ENCODE measurements around the gene WLS.
A peak's percentile ranks its signal among the peaks of the same experiment; 100 is the strongest.
"Not testable (repeated sequence)": the region's sequence is repeated elsewhere in the genome, so short reads cannot be mapped to it uniquely, and the experiment has no call there.

WLS gene

GRCh38 chr1:68232289-68233148 is at the start of gene WLS:
Gene WLS (minus strand): TSS chr1:68232523. CDS start chr1:68232299, 224 bp downstream.
- peak; percentile 18 for DNase-seq

- DNase-seq = no peak
Measured at GRCh38 chr1:68280286-68280685, 48.0 kb upstream of the WLS start.

- no peak for DNase-seq
Measured at GRCh38 chr1:68279846-68280245, 47.5 kb upstream of the WLS start.

GRCh38 chr1:68278221-68278620 is 45.9 kb upstream of the WLS start:
- no peak for DNase-seq

- no peak for DNase-seq
Measured at GRCh38 chr1:68276448-68276847, 44.1 kb upstream of the WLS start.

- no peak for DNase-seq
Measured at GRCh38 chr1:68273530-68273929, 41.2 kb upstream of the WLS start.

- no peak for DNase-seq
Measured at GRCh38 chr1:68271596-68271995, 39.3 kb upstream of the WLS start.

GRCh38 chr1:68270951-68271350 is 38.6 kb upstream of the WLS start:
- no peak for DNase-seq

- DNase-seq = no peak
Measured at GRCh38 chr1:68269637-68270430, 37.5 kb upstream of the WLS start.

- DNase-seq = no peak
Measured at GRCh38 chr1:68268896-68269483, 36.7 kb upstream of the WLS start.

- DNase-seq = not testable (repeated sequence)
Measured at GRCh38 chr1:68256824-68257223, 24.5 kb upstream of the WLS start.

- DNase-seq = no peak
Measured at GRCh38 chr1:68255301-68255700, 23.0 kb upstream of the WLS start.

- no peak for DNase-seq
Measured at GRCh38 chr1:68254667-68255226, 22.4 kb upstream of the WLS start.

GRCh38 chr1:68237040-68237439 is 4.7 kb upstream of the WLS start:
- no peak for DNase-seq

GRCh38 chr1:68234094-68234493 is 1.8 kb upstream of the WLS start:
- no peak for DNase-seq

- no peak for DNase-seq
Measured at GRCh38 chr1:68233202-68233601, 879 bp upstream of the WLS start.

- no peak for DNase-seq
Measured at GRCh38 chr1:68231627-68232288, 565 bp downstream of the WLS start.

GRCh38 chr1:68230901-68231626 is 1.3 kb downstream of the WLS start:
- DNase-seq = no peak

GRCh38 chr1:68230484-68230802 is 1.9 kb downstream of the WLS start:
- no peak for DNase-seq

- no peak for DNase-seq
Measured at GRCh38 chr1:68229650-68230483, 2.5 kb downstream of the WLS start.

- DNase-seq = no peak
Measured at GRCh38 chr1:68228851-68229250, 3.5 kb downstream of the WLS start.

All from NCI-H1694 (cell line).